HEK293T (cell line): ENCODE data around the gene ACSF2.

ENCODE experiments used
- FOXM1 ChIP-seq: fragments of 450-650 bp; IDR thresholded peaks from 2 replicates; pipeline ENCODE4 v1.6.1; 2017; ENCODE audit warnings: mild to moderate bottlenecking, borderline replicate concordance
- HDGF ChIP-seq: fragments of 450-650 bp; IDR thresholded peaks from 2 replicates; pipeline ENCODE4 v1.6.1; 2017; ENCODE audit warnings: antibody characterized with exemption, borderline replicate concordance
- L3MBTL2 ChIP-seq: fragments of 450-650 bp; conservative IDR thresholded peaks from 2 replicates; pipeline ENCODE4 v1.6.1; 2016; ENCODE audit warnings: mild to moderate bottlenecking

GRCh38 chr17:50420419-50421112 lies 5.5 kb upstream of the ACSF2 start:
- TF ChIP-seq FOXM1 (no peak), L3MBTL2 (no peak), HDGF (no peak)
